ENCODE results near the gene CBX4. TPM values are rescaled to one million over a fixed set of nuclear protein-coding genes. Genes with fewer than 3 reads are reported as not detected.

Gene CBX4
- total and polyA plus RNA-seq, 2 donors from 2014 or later = 7.1 to 26.8 TPM

DNA sequence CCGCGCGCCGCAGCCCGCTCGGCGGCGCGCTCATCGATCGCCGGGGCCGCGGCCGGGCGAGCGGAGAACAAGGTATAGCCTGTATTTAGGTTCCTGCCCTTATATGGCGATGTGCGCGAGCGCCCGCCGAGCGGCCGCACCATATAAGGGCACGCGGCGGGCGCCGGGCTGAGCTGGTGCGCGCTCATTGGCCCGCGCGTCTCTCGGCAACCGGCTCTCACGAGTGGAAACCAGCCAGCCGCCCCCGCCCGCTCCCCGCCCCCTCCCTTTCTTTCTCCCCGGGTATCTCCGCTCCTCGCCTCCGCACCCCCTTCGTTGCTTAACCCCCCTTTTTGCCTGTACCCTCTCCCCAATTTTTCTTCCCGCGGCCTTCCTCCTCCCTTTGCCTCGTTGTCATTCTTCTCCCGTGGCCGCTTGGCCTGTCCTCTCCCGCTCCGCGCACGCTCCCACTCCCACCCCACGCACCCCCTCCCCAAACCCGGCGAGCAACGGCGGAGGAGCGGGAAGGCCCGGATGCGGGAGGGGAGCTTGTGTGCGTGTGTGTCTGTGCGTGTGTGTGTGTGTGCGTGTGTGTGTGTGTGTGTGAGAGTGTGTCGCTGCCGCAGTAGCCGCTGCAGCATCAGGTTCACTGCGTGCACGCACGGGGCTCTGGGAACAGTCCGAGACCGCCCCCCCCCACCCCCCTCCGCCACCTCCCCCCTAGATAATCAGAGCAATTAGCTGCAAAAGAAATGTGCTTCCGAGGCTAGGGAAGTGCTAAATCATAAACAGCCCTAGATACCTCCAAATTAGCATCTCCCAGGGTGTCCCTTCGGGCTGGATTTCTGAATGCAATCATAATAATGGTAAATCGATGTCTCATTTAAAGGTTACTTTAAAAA is 28.9 kb downstream of the CBX4 start:
- H3K27me3 ChIP-seq (ENCODE audit: control insufficient read depth, insufficient read depth, low read length) = peaks cover 55% of the 10 kb centered on the region
- intact Hi-C loops (cut with DNase I) = no loop called here
- no peaks in the 10 kb centered on the region for H3K9me3 ChIP-seq (ENCODE audit: control insufficient read depth in 2 of 3, insufficient read depth in 1 of 3, low read length in 3 of 3)
- TF ChIP-seq CTCF (IDR thresholded peaks at IDR 0.05; ENCODE audit: borderline replicate concordance, extremely low read depth, insufficient read depth) = no peak
- H3K4me3 ChIP-seq (ENCODE audit: low read length in 3 of 3) = no peak overlapping the region
- peaks cover 0 to 10% (median 0%) of the 10 kb centered on the region in 3 donors for H3K4me1 ChIP-seq (ENCODE audit: control insufficient read depth in 2 of 3, insufficient read depth in 2 of 3, low read depth in 1 of 3, low read length in 3 of 3)
- H3K9ac ChIP-seq (ENCODE audit: low read length in 3 of 3) = no peak overlapping the region
- H3K36me3 ChIP-seq (ENCODE audit: control insufficient read depth in 2 of 3, insufficient read depth in 3 of 3, low read length in 3 of 3) = no peaks in the 10 kb centered on the region
- H3K27ac ChIP-seq (ENCODE audit: low read depth in 2 of 2, low read length in 2 of 2) = no peak overlapping the region
- DNase-seq (peak; percentile 86 to 94 (median 91)), FAIRE-seq (no peak)

DNA sequence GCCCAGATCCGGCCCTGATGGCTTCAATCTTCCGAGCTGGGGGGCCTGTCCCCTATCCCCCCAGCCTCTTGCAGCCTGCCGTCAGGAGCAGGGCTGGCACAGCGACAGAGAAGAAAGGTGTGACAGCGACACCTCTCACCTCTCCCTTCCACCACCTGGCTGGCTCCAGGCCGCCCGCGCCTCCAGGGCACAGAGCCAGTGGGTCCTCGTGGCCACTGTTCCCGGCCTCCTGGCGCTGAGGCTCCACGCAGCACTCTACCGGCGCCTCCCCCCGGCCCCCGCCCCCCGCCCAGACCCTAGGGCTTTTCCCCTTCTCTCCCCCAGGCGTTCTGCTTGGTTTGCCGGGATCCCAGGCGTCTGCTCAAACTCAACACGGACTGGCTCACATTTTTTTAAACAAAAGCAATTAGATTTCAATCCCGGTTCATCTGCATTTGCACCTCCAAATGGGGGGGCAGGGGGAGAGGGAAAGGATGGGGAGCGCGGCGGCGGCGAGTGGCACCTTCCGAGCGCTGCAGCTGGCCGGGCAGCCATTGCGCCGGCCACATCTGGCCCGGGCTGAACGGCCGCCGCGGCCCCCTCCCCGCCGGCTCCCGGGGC is 29.6 kb downstream of the CBX4 start:
- DNase-seq (peak in 2 of 5 donors; percentile 26 to 82), FAIRE-seq (no peak)
- intact Hi-C loops (cut with DNase I) = no loop called here

GRCh38 chr17:79808763-79809529 is 30.3 kb downstream of the CBX4 start:
- intact Hi-C loops (cut with DNase I) = no loop called here
- DNase-seq = peak in 4 of 5 donors; percentile 64 to 82 (median 76)
- Histone ChIP-seq H3K27me3 (ENCODE audit: control insufficient read depth, insufficient read depth, low read length) (peaks cover 66% of the 10 kb centered on the region), H3K9ac (ENCODE audit: low read length in 3 of 3) (no peak overlapping the region), H3K36me3 (ENCODE audit: control insufficient read depth in 2 of 3, insufficient read depth in 3 of 3, low read length in 3 of 3) (no peaks in the 10 kb centered on the region), H3K4me1 (ENCODE audit: control insufficient read depth in 2 of 3, insufficient read depth in 2 of 3, low read depth in 1 of 3, low read length in 3 of 3) (peaks cover 0 to 10% (median 0%) of the 10 kb centered on the region in 3 donors), H3K27ac (ENCODE audit: low read depth in 2 of 2, low read length in 2 of 2) (no peak overlapping the region), H3K4me3 (ENCODE audit: low read length in 3 of 3) (no peak overlapping the region), H3K9me3 (ENCODE audit: control insufficient read depth in 2 of 3, insufficient read depth in 1 of 3, low read length in 3 of 3) (no peaks in the 10 kb centered on the region)
- peak; percentile 70 for TF ChIP-seq CTCF (IDR thresholded peaks at IDR 0.05; ENCODE audit: borderline replicate concordance, extremely low read depth, insufficient read depth)
- no peak for FAIRE-seq

More for the DNA sequence above, 29.6 kb downstream of the CBX4 start:
- H3K9me3 ChIP-seq (ENCODE audit: control insufficient read depth in 2 of 3, insufficient read depth in 1 of 3, low read length in 3 of 3) = no peaks in the 10 kb centered on the region
- no peak overlapping the region for H3K27ac ChIP-seq (ENCODE audit: low read depth in 2 of 2, low read length in 2 of 2)
- peaks cover 62% of the 10 kb centered on the region for H3K27me3 ChIP-seq (ENCODE audit: control insufficient read depth, insufficient read depth, low read length)
- no peak overlapping the region for H3K9ac ChIP-seq (ENCODE audit: low read length in 3 of 3)
- H3K4me1 ChIP-seq (ENCODE audit: control insufficient read depth in 2 of 3, insufficient read depth in 2 of 3, low read depth in 1 of 3, low read length in 3 of 3) = peaks cover 0 to 10% (median 0%) of the 10 kb centered on the region in 3 donors
- TF ChIP-seq CTCF (IDR thresholded peaks at IDR 0.05; ENCODE audit: borderline replicate concordance, extremely low read depth, insufficient read depth) = no peak
- H3K4me3 ChIP-seq (ENCODE audit: low read length in 3 of 3) = no peak overlapping the region
- no peaks in the 10 kb centered on the region for H3K36me3 ChIP-seq (ENCODE audit: control insufficient read depth in 2 of 3, insufficient read depth in 3 of 3, low read length in 3 of 3)
